ENCODE data around the gene CUBN.
A peak's percentile ranks its signal among the peaks of the same experiment; 100 is the strongest.

Gene CUBN

GRCh38 chr10:16949816-16950215, 179.8 kb downstream of the CUBN start:
- no peak for DNase-seq (ENCODE audit: low read depth)
- H3K4me3 ChIP-seq (ENCODE audit: low read depth, low read length), result no peak overlapping the region
- no peak for TF ChIP-seq CTCF (conservative IDR thresholded peaks at IDR 0.05; ENCODE audit: low read depth, low read length)

- no peak overlapping the region for H3K4me3 ChIP-seq (ENCODE audit: low read depth, low read length)
- no peak for DNase-seq (ENCODE audit: low read depth)
- no peak for TF ChIP-seq CTCF (conservative IDR thresholded peaks at IDR 0.05; ENCODE audit: low read depth, low read length)
These were observed 181.2 kb downstream of the CUBN start for GRCh38 chr10:16948361-16948760.

- DNase-seq (ENCODE audit: low read depth), result no peak
- TF ChIP-seq CTCF (conservative IDR thresholded peaks at IDR 0.05; ENCODE audit: low read depth, low read length), result no peak
- no peak overlapping the region for H3K4me3 ChIP-seq (ENCODE audit: low read depth, low read length)
These were observed 182.5 kb downstream of the CUBN start for GRCh38 chr10:16947069-16947468.

- no peak overlapping the region for H3K4me3 ChIP-seq (ENCODE audit: low read depth, low read length)
- no peak for DNase-seq (ENCODE audit: low read depth)
- no peak for TF ChIP-seq CTCF (conservative IDR thresholded peaks at IDR 0.05; ENCODE audit: low read depth, low read length)
These were observed 184.0 kb downstream of the CUBN start for GRCh38 chr10:16945593-16945992.

- no peak for DNase-seq (ENCODE audit: low read depth)
- H3K4me3 ChIP-seq (ENCODE audit: low read depth, low read length), result no peak overlapping the region
- no peak for TF ChIP-seq CTCF (conservative IDR thresholded peaks at IDR 0.05; ENCODE audit: low read depth, low read length)
These were observed 184.6 kb downstream of the CUBN start for GRCh38 chr10:16944986-16945385.

- peak; percentile 44 for DNase-seq (ENCODE audit: low read depth)
- no peak overlapping the region for H3K4me3 ChIP-seq (ENCODE audit: low read depth, low read length)
- TF ChIP-seq CTCF (conservative IDR thresholded peaks at IDR 0.05; ENCODE audit: low read depth, low read length), result no peak
These were observed 185.2 kb downstream of the CUBN start for GRCh38 chr10:16944402-16944801.

- DNase-seq (ENCODE audit: low read depth), result peak; percentile 49
- H3K4me3 ChIP-seq (ENCODE audit: low read depth, low read length), result no peak overlapping the region
- TF ChIP-seq CTCF (conservative IDR thresholded peaks at IDR 0.05; ENCODE audit: low read depth, low read length), result no peak
These were observed 186.0 kb downstream of the CUBN start for GRCh38 chr10:16943295-16944285.

Measured in choroid plexus epithelial cell (primary cell).